Esophagus muscularis mucosa (tissue), 3 donors: ENCODE results near the gene FAM199X.

Experiments used
- POLR2A ChIP-seq: fragments of 450-650 bp; IDR thresholded peaks from one replicate; pipeline ENCODE4 v1.6.1; 2017; ENCODE audit warnings: antibody characterized with exemption, moderate library complexity, mild to moderate bottlenecking, low read depth
- TF ChIP-seq, protein P1 (sequence below), 3 experiments: fragments of 200-600 bp in 2 of 3; fragments of 450-650 bp in 1 of 3; sonication (generic) in 2 of 3; IDR thresholded peaks; one replicate each; pipeline ENCODE4 v1.5.1; 2017 to 2019; ENCODE audit warnings: antibody characterized with exemption in 3 of 3, mild to moderate bottlenecking in 2 of 3, moderate library complexity in 1 of 3

- TF ChIP-seq, protein P1, sequence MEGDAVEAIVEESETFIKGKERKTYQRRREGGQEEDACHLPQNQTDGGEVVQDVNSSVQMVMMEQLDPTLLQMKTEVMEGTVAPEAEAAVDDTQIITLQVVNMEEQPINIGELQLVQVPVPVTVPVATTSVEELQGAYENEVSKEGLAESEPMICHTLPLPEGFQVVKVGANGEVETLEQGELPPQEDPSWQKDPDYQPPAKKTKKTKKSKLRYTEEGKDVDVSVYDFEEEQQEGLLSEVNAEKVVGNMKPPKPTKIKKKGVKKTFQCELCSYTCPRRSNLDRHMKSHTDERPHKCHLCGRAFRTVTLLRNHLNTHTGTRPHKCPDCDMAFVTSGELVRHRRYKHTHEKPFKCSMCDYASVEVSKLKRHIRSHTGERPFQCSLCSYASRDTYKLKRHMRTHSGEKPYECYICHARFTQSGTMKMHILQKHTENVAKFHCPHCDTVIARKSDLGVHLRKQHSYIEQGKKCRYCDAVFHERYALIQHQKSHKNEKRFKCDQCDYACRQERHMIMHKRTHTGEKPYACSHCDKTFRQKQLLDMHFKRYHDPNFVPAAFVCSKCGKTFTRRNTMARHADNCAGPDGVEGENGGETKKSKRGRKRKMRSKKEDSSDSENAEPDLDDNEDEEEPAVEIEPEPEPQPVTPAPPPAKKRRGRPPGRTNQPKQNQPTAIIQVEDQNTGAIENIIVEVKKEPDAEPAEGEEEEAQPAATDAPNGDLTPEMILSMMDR (IDR thresholded peaks at IDR 0.05) = no peak
- no peak for TF ChIP-seq POLR2A
Measured at GRCh38 chrX:104166735-104167436, 633 bp downstream of the FAM199X start.
